Endodermal cell (in vitro differentiated cells): Measurements from ENCODE around the gene CATSPERB. TPM values are rescaled to one million over a fixed set of nuclear protein-coding genes. Genes with fewer than 3 reads are reported as not detected.
"Not testable (repeated sequence)": the region's sequence is repeated elsewhere in the genome, so short reads cannot be mapped to it uniquely, and the experiment has no call there.

Experiments
- DNase-seq: peaks from one replicate; pipeline ENCODE4 v3.0.0-alpha.2; 2017
- H3K27ac ChIP-seq: 2 replicates; pipeline ENCODE4 v1.5.1; 2013; ENCODE audit warnings: mild to moderate bottlenecking, low read depth, low read length, moderate library complexity
- H3K27me3 ChIP-seq: 2 replicates; pipeline ENCODE4 v1.6.1; 2013; ENCODE audit warnings: mild to moderate bottlenecking, low read length, moderate library complexity; ENCODE audit not compliant: insufficient read depth, control insufficient read depth, poor library complexity, severe bottlenecking
- H3K36me3 ChIP-seq: 2 replicates; pipeline ENCODE4 v1.7.0; 2013; ENCODE audit warnings: mild to moderate bottlenecking, low read length, moderate library complexity; ENCODE audit not compliant: control insufficient read depth, insufficient read depth
- H3K4me1 ChIP-seq: one replicate; pipeline ENCODE4 v1.7.0; 2013; ENCODE audit warnings: low read length; ENCODE audit not compliant: control insufficient read depth, insufficient read depth
- H3K4me3 ChIP-seq: 2 replicates; pipeline ENCODE4 v1.5.1; 2013; ENCODE audit warnings: mild to moderate bottlenecking, low read length, moderate library complexity
- H3K9ac ChIP-seq: 2 replicates; pipeline ENCODE4 v1.6.1; 2013; ENCODE audit warnings: mild to moderate bottlenecking, low read length, moderate library complexity; ENCODE audit not compliant: poor library complexity, severe bottlenecking; ENCODE audit errors: extremely low read depth
- H3K9me3 ChIP-seq: 2 replicates; pipeline ENCODE4 v1.6.1; 2013; ENCODE audit warnings: mild to moderate bottlenecking, low read length, moderate library complexity; ENCODE audit not compliant: control insufficient read depth
- H3K27ac Mint-ChIP-seq: 2 replicates; pipeline ENCODE4 v1.8.0; 2020; ENCODE audit warnings: mixed read lengths
- H3K27me3 Mint-ChIP-seq: 2 replicates; pipeline ENCODE4 v1.8.0; 2021; ENCODE audit warnings: mild to moderate bottlenecking, mixed read lengths; ENCODE audit not compliant: insufficient read depth
- H3K36me3 Mint-ChIP-seq: 2 replicates; pipeline ENCODE4 v1.8.0; 2020; ENCODE audit warnings: low read depth, mixed read lengths
- H3K4me1 Mint-ChIP-seq: 2 replicates; pipeline ENCODE4 v1.8.0; 2020; ENCODE audit warnings: mixed read lengths
- H3K4me3 Mint-ChIP-seq: 2 replicates; pipeline ENCODE4 v1.8.0; 2020; ENCODE audit warnings: mild to moderate bottlenecking, moderate library complexity, mixed read lengths
- H3K9me3 Mint-ChIP-seq: 2 replicates; pipeline ENCODE4 v1.8.0; 2020; ENCODE audit warnings: mild to moderate bottlenecking, mixed read lengths
- WGBS, 2 experiments: methylation state at CpG; one replicate each; pipeline versions ENCODE4 v1.1.5 to v1.1.7; 2013; ENCODE audit warnings: missing lambda C conversion rate in 2 of 2, mixed read lengths in 1 of 2; ENCODE audit not compliant: insufficient coverage in 1 of 2, insufficient read length in 1 of 2; 5-methylcytosine and 5-hydroxymethylcytosine counted together
- total RNA-seq, 2 donors: library from RNA; stranded (reverse); fragmentation: NEBNext Ultra II Directional in 1 of 2; extraction: Animal tissue kit (Norgen Biotek cat#: 25700) in 1 of 2; gene quantifications; 2 replicates in 1 of 2; 3 replicates in 1 of 2; pipeline ENCODE4 v1.2.1, GENCODE V29; 2021
- TF ChIP-seq, protein P1 (sequence below): fragments of 200-600 bp; sonication (generic); conservative IDR thresholded peaks from 2 replicates; pipeline ENCODE4 v1.5.0; 2021; ENCODE audit warnings: antibody characterized with exemption, mild to moderate bottlenecking

Gene CATSPERB
- total RNA-seq, 2 donors from 2014 or later, result 0.64 TPM; not detected in 1

DNA sequence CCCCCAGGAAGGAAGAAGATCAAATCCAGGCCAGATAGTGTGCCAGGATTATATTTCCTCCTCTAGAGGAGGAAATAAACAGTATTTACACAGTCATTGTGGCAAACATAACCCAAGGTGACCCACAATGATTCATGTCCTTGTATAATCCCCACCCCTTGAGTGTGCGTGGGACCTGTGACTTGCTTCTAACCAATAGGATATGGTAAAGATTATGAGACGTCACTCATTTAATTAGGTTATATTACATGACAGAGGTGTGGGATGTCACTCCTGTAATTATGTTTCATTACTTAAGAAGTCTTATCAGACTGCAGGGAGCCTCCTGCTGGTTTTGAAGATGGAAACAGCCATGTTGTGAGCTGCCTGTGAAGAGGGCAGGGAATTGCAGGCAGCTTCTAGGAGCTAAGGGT, 12.2 kb upstream of the CATSPERB start:
- TF ChIP-seq, protein P1, sequence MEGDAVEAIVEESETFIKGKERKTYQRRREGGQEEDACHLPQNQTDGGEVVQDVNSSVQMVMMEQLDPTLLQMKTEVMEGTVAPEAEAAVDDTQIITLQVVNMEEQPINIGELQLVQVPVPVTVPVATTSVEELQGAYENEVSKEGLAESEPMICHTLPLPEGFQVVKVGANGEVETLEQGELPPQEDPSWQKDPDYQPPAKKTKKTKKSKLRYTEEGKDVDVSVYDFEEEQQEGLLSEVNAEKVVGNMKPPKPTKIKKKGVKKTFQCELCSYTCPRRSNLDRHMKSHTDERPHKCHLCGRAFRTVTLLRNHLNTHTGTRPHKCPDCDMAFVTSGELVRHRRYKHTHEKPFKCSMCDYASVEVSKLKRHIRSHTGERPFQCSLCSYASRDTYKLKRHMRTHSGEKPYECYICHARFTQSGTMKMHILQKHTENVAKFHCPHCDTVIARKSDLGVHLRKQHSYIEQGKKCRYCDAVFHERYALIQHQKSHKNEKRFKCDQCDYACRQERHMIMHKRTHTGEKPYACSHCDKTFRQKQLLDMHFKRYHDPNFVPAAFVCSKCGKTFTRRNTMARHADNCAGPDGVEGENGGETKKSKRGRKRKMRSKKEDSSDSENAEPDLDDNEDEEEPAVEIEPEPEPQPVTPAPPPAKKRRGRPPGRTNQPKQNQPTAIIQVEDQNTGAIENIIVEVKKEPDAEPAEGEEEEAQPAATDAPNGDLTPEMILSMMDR, result no peak
- 96% methylated on average over 2 of the region's 2 CpGs; no CpG with 5 or more reads in 1 of the 2 experiments for WGBS, 2 experiments
- no peaks in the 10 kb centered on the region for H3K27me3 Mint-ChIP-seq
- no peaks in the 10 kb centered on the region for H3K27me3 ChIP-seq
- H3K4me3 ChIP-seq, result no peak overlapping the region
- no peaks in the 10 kb centered on the region for H3K36me3 Mint-ChIP-seq
- H3K4me1 ChIP-seq, result no peaks in the 10 kb centered on the region
- no peak overlapping the region for H3K4me3 Mint-ChIP-seq
- no peak overlapping the region for H3K9ac ChIP-seq
- H3K27ac ChIP-seq, result no peak overlapping the region
- no peaks in the 10 kb centered on the region for H3K9me3 ChIP-seq
- H3K9me3 Mint-ChIP-seq, result no peaks in the 10 kb centered on the region
- no peak overlapping the region for H3K27ac Mint-ChIP-seq
- DNase-seq, result no peak
- H3K4me1 Mint-ChIP-seq, result peaks cover 1% of the 10 kb centered on the region
- H3K36me3 ChIP-seq, result no peaks in the 10 kb centered on the region

DNA sequence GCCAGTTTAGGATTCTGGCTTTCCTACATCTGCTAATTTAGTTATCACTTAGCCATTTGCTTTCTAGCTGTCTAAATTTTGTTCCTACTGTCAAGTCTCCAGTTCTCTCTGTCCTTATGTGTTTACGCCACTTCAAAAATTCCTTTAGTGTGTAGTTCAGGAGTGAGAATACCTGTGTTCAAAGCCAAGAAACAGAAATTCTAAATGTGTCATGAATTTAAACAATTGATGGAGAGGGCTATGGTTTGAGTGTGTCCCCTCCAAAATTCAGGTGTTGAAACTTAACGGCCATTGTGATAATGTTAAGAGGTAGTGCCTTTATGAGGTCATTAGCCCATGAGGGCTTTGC, 11.4 kb upstream of the CATSPERB start:
- Mint-ChIP-seq H3K27ac (no peak overlapping the region), H3K36me3 (no peaks in the 10 kb centered on the region), H3K9me3 (no peaks in the 10 kb centered on the region), H3K27me3 (no peaks in the 10 kb centered on the region), H3K4me3 (no peak overlapping the region), H3K4me1 (peaks cover 1% of the 10 kb centered on the region)
- Histone ChIP-seq H3K4me1 (no peaks in the 10 kb centered on the region), H3K4me3 (no peak overlapping the region), H3K9me3 (no peaks in the 10 kb centered on the region), H3K9ac (no peak overlapping the region), H3K27ac (no peak overlapping the region), H3K27me3 (no peaks in the 10 kb centered on the region), H3K36me3 (no peaks in the 10 kb centered on the region)
- TF ChIP-seq, protein P1, result no peak
- WGBS, 2 experiments, result 94 to 100% methylated on average over 1 to 2 of the region's 2 CpGs
- no peak for DNase-seq

DNA sequence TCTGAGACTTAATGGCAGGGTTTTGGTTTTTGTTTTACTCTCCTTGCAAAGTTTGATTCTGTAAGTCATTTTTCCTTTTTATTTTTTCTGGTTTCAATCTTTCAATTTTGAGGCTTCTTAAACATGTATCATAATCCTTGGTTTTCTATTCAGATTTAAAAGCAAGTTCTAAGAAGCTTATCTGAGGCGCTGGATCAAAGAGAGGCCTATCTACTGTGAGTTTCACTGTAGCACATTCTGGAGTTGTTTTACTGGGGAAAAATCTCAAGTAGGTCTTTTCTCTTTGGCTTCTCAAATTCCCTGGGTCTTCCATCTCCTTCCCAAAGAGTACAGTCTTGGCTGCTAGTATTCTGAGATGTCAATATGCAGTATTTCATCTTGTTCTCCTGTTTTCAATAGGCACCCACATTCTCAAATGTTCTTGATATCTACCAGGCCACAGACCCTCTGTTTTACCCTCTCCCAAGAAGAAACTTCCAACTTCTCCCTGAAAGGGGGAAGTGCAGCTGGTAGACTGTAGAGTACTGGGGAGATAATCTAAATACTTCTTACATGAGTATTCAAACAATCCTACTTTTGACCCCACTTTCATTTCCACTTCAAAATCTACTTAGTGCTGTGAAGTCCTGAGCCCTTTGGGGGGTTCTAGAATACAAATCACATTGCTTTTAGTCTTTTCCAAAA, 10.9 kb upstream of the CATSPERB start:
- 80 to 88% methylated on average over 1 of the region's 1 CpG for WGBS, 2 experiments

DNA sequence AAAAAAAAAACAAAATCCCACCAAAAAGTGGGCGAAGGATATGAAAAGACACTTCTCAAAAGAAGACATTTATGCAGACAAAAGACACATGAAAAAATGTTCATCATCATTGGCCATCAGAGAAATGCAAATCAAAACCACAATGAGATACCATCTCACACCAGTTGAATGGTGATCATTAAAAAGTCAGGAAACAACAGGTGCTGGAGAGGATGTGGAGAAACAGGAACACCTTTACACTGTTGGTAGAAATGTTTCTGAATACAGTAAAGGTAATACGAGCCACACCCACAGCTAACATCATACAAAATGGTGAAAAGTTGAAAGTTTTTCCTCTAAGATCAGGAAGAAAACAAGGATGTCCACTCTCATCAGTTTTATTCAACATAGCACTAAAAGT, 8.0 kb upstream of the CATSPERB start:
- not testable (repeated sequence) for H3K4me1 Mint-ChIP-seq, H3K36me3 ChIP-seq, H3K9me3 ChIP-seq, H3K27ac Mint-ChIP-seq, H3K27me3 ChIP-seq, H3K4me3 ChIP-seq, H3K9me3 Mint-ChIP-seq, H3K36me3 Mint-ChIP-seq, H3K27ac ChIP-seq, H3K4me1 ChIP-seq, DNase-seq, H3K9ac ChIP-seq, H3K27me3 Mint-ChIP-seq, H3K4me3 Mint-ChIP-seq
- 100% methylated on average over 1 of the region's 2 CpGs; no CpG with 5 or more reads in 1 of the 2 experiments for WGBS, 2 experiments

More for the DNA sequence above, 10.9 kb upstream of the CATSPERB start:
- no peak overlapping the region for H3K9ac ChIP-seq
- H3K4me3 ChIP-seq, result no peak overlapping the region
- Mint-ChIP-seq H3K4me1 (peaks cover 1% of the 10 kb centered on the region), H3K9me3 (no peaks in the 10 kb centered on the region), H3K36me3 (no peaks in the 10 kb centered on the region), H3K27me3 (no peaks in the 10 kb centered on the region), H3K4me3 (no peak overlapping the region), H3K27ac (no peak overlapping the region)
- no peak for DNase-seq
- H3K36me3 ChIP-seq, result no peaks in the 10 kb centered on the region
- H3K4me1 ChIP-seq, result no peaks in the 10 kb centered on the region
- H3K27me3 ChIP-seq, result no peaks in the 10 kb centered on the region
- TF ChIP-seq, protein P1, result no peak
- no peak overlapping the region for H3K27ac ChIP-seq
- no peaks in the 10 kb centered on the region for H3K9me3 ChIP-seq
